DOHH2 (cell line): ENCODE measurements around the gene TADA2B.

ENCODE experiments used
- H3F3A ChIP-seq: fragments of 200-600 bp; sonication (generic), shearing (Covaris generic); 2 replicates; pipeline ENCODE4 v1.6.0; 2016; ENCODE audit warnings: antibody characterized with exemption, mild to moderate bottlenecking; ENCODE audit not compliant: control insufficient read depth, insufficient read depth
- H3K27ac ChIP-seq: fragments of 200-600 bp; sonication (generic); 2 replicates; pipeline ENCODE4 v1.5.1; 2014; ENCODE audit warnings: low read depth, mild to moderate bottlenecking, low read length, moderate library complexity
- H3K27me3 ChIP-seq: fragments of 200-600 bp; sonication (generic); 2 replicates; pipeline ENCODE4 v1.6.1; 2014; ENCODE audit warnings: mild to moderate bottlenecking, low read length, mixed read lengths; ENCODE audit not compliant: control insufficient read depth
- H3K36me3 ChIP-seq: fragments of 200-600 bp; sonication (generic); 2 replicates; pipeline ENCODE4 v1.6.1; 2014; ENCODE audit warnings: mild to moderate bottlenecking, low read length, moderate library complexity, mixed read lengths; ENCODE audit not compliant: control insufficient read depth
- H3K4me1 ChIP-seq: fragments of 200-600 bp; sonication (generic); 2 replicates; pipeline ENCODE4 v1.6.1; 2014; ENCODE audit warnings: mild to moderate bottlenecking, low read length, mixed read lengths; ENCODE audit not compliant: control insufficient read depth
- H3K4me2 ChIP-seq: fragments of 200-600 bp; sonication (generic); 2 replicates; pipeline ENCODE4 v1.6.0; 2014; ENCODE audit warnings: mild to moderate bottlenecking, low read length, moderate library complexity
- H3K4me3 ChIP-seq: fragments of 200-600 bp; sonication (generic); 2 replicates; pipeline ENCODE4 v1.5.1; 2014; ENCODE audit warnings: mild to moderate bottlenecking, low read length, mixed read lengths
- H3K79me2 ChIP-seq: fragments of 200-600 bp; sonication (generic); 2 replicates; pipeline ENCODE4 v1.6.1; 2014; ENCODE audit warnings: mild to moderate bottlenecking, low read length, mixed read lengths; ENCODE audit not compliant: control insufficient read depth
- H3K9me2 ChIP-seq: fragments of 200-600 bp; sonication (generic); replicated peaks from 2 replicates; pipeline ENCODE4 v1.6.1; 2014; ENCODE audit warnings: mild to moderate bottlenecking, low read length, mixed read lengths; ENCODE audit not compliant: control insufficient read depth
- H3K9me3 ChIP-seq: fragments of 200-600 bp; sonication (generic); 2 replicates; pipeline ENCODE4 v1.6.1; 2014; ENCODE audit warnings: antibody characterized with exemption, low read length, mixed read lengths; ENCODE audit not compliant: control insufficient read depth, insufficient read depth
- H4K20me1 ChIP-seq: fragments of 200-600 bp; sonication (generic); 2 replicates; pipeline ENCODE4 v1.6.0; 2014; ENCODE audit warnings: low read depth, mild to moderate bottlenecking, antibody characterized with exemption, low read length, moderate library complexity; ENCODE audit not compliant: control insufficient read depth, insufficient read depth
- CTCF ChIP-seq: fragments of 200-600 bp; sonication (generic); IDR thresholded peaks from one replicate; pipeline ENCODE4 v1.5.1; 2014; ENCODE audit warnings: antibody characterized with exemption, mild to moderate bottlenecking, low read depth, low read length; ENCODE audit not compliant: poor library complexity, severe bottlenecking
- EZH2phosphoT487 ChIP-seq: fragments of 200-600 bp; sonication (generic); IDR thresholded peaks from 2 replicates; pipeline ENCODE4 v1.6.1; 2017; ENCODE audit warnings: borderline replicate concordance, mild to moderate bottlenecking, antibody characterized with exemption, low read length, moderate library complexity, mixed read lengths

Gene TADA2B

GRCh38 chr4:7074426-7074825, 31.3 kb downstream of the TADA2B start:
- no peak overlapping the region for H3K4me3 ChIP-seq
- H3K9me3 ChIP-seq = no peaks in the 10 kb centered on the region
- TF ChIP-seq CTCF (no peak), EZH2phosphoT487 (no peak)
- 0 out of 2 replicates have a peak, but pooled peaks cover 3% of the 10 kb centered on the region for H3K27me3 ChIP-seq
- no peak overlapping the region for H3K27ac ChIP-seq
- no peaks in the 10 kb centered on the region for H3K36me3 ChIP-seq
- no peaks in the 10 kb centered on the region for H3K79me2 ChIP-seq
- no peaks in the 10 kb centered on the region for H3F3A ChIP-seq
- H3K4me1 ChIP-seq = peaks cover 6% of the 10 kb centered on the region
- no peak overlapping the region for H3K4me2 ChIP-seq
- no peaks in the 10 kb centered on the region for H3K9me2 ChIP-seq
- no peaks in the 10 kb centered on the region; the same call in 1 of the 2 replicates for H4K20me1 ChIP-seq

GRCh38 chr4:7075962-7076695, 33.0 kb downstream of the TADA2B start:
- no peak for TF ChIP-seq CTCF
- TF ChIP-seq EZH2phosphoT487 = no peak
- Histone ChIP-seq H3K27me3 (peaks cover 6% of the 10 kb centered on the region; the same call in 1 of the 2 replicates), H3K4me1 (no peaks in the 10 kb centered on the region), H3K4me2 (no peak overlapping the region), H4K20me1 (no peaks in the 10 kb centered on the region; the same call in 1 of the 2 replicates), H3K9me2 (no peaks in the 10 kb centered on the region), H3K4me3 (no peak overlapping the region), H3K9me3 (no peaks in the 10 kb centered on the region), H3K27ac (no peak overlapping the region), H3F3A (no peaks in the 10 kb centered on the region), H3K36me3 (no peaks in the 10 kb centered on the region), H3K79me2 (no peaks in the 10 kb centered on the region)

- TF ChIP-seq EZH2phosphoT487 = no peak
- no peak for TF ChIP-seq CTCF
- Histone ChIP-seq H3K36me3 (no peaks in the 10 kb centered on the region), H3K4me3 (no peak overlapping the region), H3F3A (no peaks in the 10 kb centered on the region), H4K20me1 (no peaks in the 10 kb centered on the region; the same call in 1 of the 2 replicates), H3K79me2 (no peaks in the 10 kb centered on the region), H3K4me1 (no peaks in the 10 kb centered on the region), H3K9me2 (no peaks in the 10 kb centered on the region), H3K27ac (no peak overlapping the region), H3K27me3 (peaks cover 7% of the 10 kb centered on the region; the same call in 1 of the 2 replicates), H3K4me2 (no peak overlapping the region), H3K9me3 (no peaks in the 10 kb centered on the region)
Measured at GRCh38 chr4:7076696-7077082, 33.5 kb downstream of the TADA2B start.
